Thymus (tissue), 11 donors: Measurements from ENCODE around the gene CDK14. TPM values are rescaled to one million over a fixed set of nuclear protein-coding genes. Genes with fewer than 3 reads are reported as not detected.

ENCODE experiments used
- DNase-seq, 9 donors: peaks; one replicate each; pipeline ENCODE4 v3.0.0-alpha.2; 2013; ENCODE audit warnings: low spot score in 9 of 9, low read depth in 6 of 9, missing footprints in 1 of 9
- H3K27ac ChIP-seq, 2 donors: one replicate each; pipeline ENCODE4 v1.5.1; 2013; ENCODE audit warnings: control low read depth in 1 of 2, low read depth in 1 of 2, low read length in 1 of 2, mild to moderate bottlenecking in 1 of 2, moderate library complexity in 1 of 2
- H3K27me3 ChIP-seq, 2 donors: one replicate each; pipeline ENCODE4 v1.5.1; 2013; ENCODE audit warnings: low read length in 1 of 2; ENCODE audit not compliant: control insufficient read depth in 2 of 2, insufficient read depth in 1 of 2
- H3K36me3 ChIP-seq, 2 donors: one replicate each; pipeline ENCODE4 v1.5.1; 2013; ENCODE audit warnings: low read length in 1 of 2, mild to moderate bottlenecking in 1 of 2, moderate library complexity in 1 of 2; ENCODE audit not compliant: control insufficient read depth in 2 of 2, insufficient read depth in 2 of 2
- H3K4me1 ChIP-seq, 2 donors: one replicate each; pipeline ENCODE4 v1.5.1; 2013; ENCODE audit warnings: low read length in 2 of 2; ENCODE audit not compliant: control insufficient read depth in 2 of 2, insufficient read depth in 2 of 2
- H3K4me3 ChIP-seq, 2 donors: one replicate each; pipeline ENCODE4 v1.5.1; 2013; ENCODE audit warnings: low read length in 2 of 2, control low read depth in 1 of 2, mild to moderate bottlenecking in 1 of 2
- H3K9me3 ChIP-seq, 2 donors: one replicate each; pipeline ENCODE4 v1.5.1; 2013; ENCODE audit warnings: low read length in 1 of 2, mild to moderate bottlenecking in 1 of 2; ENCODE audit not compliant: control insufficient read depth in 2 of 2, insufficient read depth in 1 of 2
- WGBS: extraction: QIAGEN DNeasy Blood & Tissue Kit; methylation state at CpG from one replicate; pipeline ENCODE4 v1.1.7; 2013; 5-methylcytosine and 5-hydroxymethylcytosine counted together
- polyA plus RNA-seq: library from polyadenylated mRNA; stranded (reverse); fragments of 200-250 nt; gene quantifications from one replicate; pipeline ENCODE4 v1.2.3, GENCODE V29; 2013
- total RNA-seq: library from RNA; stranded (reverse); fragments of 120-200 nt; gene quantifications from one replicate; pipeline ENCODE4 v1.2.4, GENCODE V29; 2013
- donor health status: healthy.

CDK14 gene
- total and polyA plus RNA-seq, 2 donors: 7.6 to 9.0 TPM

DNA sequence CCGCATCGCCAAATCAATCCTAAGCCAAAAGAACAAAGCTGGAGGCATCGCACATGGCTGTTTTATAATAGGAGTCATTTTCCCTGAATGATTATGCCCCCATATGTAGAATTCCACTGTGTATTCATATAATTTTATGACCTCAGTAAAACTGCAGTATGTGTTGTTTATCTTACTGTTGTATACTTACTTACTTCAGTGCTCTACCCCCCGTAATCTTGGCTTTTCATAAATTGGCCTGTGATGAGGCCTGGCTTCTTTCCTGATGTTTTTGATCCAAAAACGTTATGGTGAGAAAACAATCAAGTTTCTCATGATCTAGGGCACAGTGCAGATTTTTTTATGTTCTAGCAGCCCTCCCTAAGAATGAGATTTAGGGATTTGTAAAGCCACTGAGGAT, 361.8 kb downstream of the CDK14 start:
- no peak overlapping the region for H3K27ac ChIP-seq
- no peak for DNase-seq
- no peaks in the 10 kb centered on the region for H3K27me3 ChIP-seq
- no peaks in the 10 kb centered on the region for H3K9me3 ChIP-seq
- H3K4me3 ChIP-seq: no peak overlapping the region
- H3K36me3 ChIP-seq: no peaks in the 10 kb centered on the region
- no peaks in the 10 kb centered on the region for H3K4me1 ChIP-seq
- 88% methylated on average over 5 of the region's 5 CpGs for WGBS

DNA sequence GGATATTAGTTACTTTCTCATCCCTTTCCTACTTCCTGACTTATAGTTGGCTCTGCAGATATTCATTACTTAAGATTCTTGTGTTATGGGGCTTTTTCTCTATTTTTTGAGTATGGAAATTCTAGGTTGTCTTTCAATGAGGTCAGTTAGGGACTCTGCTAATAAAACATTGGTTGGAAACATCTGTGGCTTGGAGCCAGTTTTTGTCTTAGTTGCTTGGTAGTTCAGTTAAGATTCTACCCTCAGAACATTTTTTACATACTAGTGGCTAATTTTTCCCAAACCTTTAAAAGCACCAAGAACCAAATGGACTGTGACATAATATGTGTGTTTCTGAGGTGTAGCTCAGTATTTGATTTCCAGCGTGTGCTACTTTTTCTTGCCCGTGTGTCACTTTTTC, 362.5 kb downstream of the CDK14 start:
- H3K36me3 ChIP-seq: no peaks in the 10 kb centered on the region
- H3K4me1 ChIP-seq: no peaks in the 10 kb centered on the region
- no peak overlapping the region for H3K27ac ChIP-seq
- H3K4me3 ChIP-seq: no peak overlapping the region
- WGBS: 93% methylated on average over 2 of the region's 2 CpGs
- DNase-seq: no peak
- no peaks in the 10 kb centered on the region for H3K27me3 ChIP-seq
- H3K9me3 ChIP-seq: no peaks in the 10 kb centered on the region

DNA sequence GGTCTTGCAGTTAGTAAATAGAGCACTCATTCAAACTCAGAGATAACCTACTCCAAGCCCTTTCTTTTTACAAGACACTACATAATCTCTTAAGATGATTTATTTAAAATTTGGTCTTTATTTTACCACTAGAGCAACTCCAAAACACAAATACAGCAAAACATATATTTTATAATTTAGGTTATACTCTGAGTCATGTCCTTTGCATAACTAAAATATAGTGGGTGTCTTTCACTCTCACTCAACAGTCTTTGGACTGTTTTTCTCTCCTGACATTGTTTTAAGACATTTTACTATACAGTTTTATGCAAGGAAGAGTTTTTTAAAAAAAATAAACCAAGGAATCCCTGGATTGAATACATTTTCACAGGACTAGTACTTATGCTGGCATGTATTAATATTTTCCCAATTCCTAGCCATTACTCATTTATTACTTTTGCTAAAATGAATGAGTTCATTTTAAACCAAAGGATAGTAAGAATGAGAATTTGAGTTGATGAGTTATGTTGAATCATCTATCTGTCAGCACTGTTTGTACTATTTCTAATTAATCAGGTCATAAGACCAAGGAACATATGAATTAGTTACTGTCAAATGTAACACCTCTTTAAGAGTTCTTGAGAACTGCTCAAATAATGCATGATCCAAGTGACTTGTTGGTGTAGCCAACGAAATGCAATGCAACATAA, 365.1 kb downstream of the CDK14 start:
- Histone ChIP-seq H3K4me3 (no peak overlapping the region), H3K9me3 (no peaks in the 10 kb centered on the region), H3K27me3 (no peaks in the 10 kb centered on the region), H3K36me3 (no peaks in the 10 kb centered on the region), H3K4me1 (no peaks in the 10 kb centered on the region), H3K27ac (no peak overlapping the region)
- no peak for DNase-seq
- WGBS: 94% methylated on average over 1 of the region's 1 CpG

DNA sequence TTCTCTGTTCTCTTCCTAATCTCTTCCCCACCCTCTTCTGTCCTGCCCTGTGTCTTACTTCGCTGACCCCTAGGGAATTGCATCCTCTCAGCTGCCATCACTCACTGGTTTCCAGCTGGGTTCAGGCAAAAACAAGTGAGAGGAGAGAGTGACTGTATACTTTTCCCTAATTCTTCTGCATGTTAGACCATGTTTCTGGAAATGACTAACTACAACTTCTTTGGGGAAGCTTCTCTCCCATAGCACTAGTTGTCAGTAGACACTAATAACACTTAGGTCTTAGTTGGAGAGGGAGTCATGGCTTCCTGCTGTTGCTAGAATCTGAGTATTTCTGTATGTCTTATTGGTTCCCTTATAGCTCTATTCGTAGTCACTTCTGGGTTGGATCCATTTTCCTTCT, 369.1 kb downstream of the CDK14 start:
- DNase-seq: no peak
- Histone ChIP-seq H3K4me1 (no peaks in the 10 kb centered on the region), H3K27me3 (no peaks in the 10 kb centered on the region), H3K27ac (no peak overlapping the region), H3K9me3 (no peaks in the 10 kb centered on the region), H3K36me3 (no peaks in the 10 kb centered on the region), H3K4me3 (no peak overlapping the region)
- 92% methylated on average over 2 of the region's 2 CpGs for WGBS

DNA sequence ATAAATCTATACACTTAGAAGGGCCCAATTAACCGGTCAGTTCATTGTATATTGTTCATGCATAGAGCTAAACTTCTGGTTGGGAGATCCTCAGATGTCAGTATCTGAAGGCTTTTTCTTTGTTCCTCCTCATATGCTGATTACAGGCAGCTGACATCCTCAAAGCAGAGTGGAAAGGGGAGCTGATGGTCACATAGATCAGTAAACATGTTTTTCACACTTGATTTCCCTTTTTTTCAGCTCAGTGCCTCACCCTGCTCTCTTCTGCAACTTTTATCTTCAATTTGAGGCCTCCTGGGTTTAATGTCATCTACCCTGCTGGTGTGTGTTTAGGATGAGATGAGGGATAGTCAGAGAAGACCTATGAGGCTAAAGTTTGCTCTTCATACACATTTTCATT, 370.2 kb downstream of the CDK14 start:
- Histone ChIP-seq H3K27me3 (no peaks in the 10 kb centered on the region), H3K4me1 (no peaks in the 10 kb centered on the region), H3K27ac (no peak overlapping the region), H3K4me3 (no peak overlapping the region), H3K9me3 (no peaks in the 10 kb centered on the region), H3K36me3 (no peaks in the 10 kb centered on the region)
- WGBS: 88% methylated on average over 1 of the region's 1 CpG
- DNase-seq: no peak

DNA sequence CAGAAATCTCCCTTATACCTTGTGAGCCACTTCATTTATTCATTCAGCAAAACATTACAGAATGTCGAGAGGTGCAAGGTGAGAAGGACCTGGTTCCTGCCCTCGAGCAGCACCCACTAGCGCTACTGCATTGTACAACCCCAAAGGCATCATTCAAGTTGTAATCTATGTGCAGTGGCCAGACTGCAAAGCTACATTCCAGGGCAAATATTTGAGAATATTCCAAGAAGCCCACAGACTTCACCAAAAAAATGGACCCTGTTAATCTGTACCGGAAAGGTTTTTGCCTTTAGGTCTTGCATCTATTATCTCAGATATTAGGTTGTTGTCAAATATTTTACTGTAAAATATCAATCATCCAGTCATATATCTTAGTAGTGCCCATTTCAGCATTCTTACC, 372.8 kb downstream of the CDK14 start:
- Histone ChIP-seq H3K9me3 (no peaks in the 10 kb centered on the region), H3K4me1 (no peaks in the 10 kb centered on the region), H3K27me3 (no peaks in the 10 kb centered on the region), H3K27ac (no peak overlapping the region), H3K36me3 (no peaks in the 10 kb centered on the region), H3K4me3 (no peak overlapping the region)
- no peak for DNase-seq
- 97% methylated on average over 4 of the region's 4 CpGs for WGBS

DNA sequence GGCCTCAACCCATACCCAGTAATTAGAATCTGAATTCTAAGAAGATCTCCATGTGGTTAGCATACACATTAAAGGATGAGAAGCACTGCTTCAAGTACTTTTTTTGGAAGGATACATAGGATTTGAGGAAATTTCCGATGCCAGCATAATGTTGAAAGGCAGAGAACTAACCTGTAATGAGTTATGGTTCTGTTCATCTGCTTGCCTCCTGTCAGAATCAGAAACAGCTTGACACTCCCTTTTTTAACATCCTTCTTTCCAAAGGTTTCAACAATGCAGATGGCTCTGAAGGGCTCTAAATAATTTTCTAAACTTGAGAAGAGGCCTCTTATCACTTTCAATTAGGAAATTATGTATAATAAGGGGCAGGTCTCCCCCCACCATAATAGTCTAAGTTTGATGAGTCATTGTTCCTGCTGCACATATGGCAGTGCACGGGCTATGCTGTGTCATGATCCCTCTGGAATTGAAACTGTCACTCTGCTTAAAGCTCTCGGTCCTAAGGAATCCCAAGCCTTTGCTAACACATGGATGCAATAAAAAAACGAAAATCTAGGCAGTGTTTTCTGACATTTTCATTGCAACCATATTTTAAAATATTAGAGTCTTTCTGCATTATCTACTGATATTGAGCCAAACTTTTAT, 376.9 kb downstream of the CDK14 start:
- peaks cover 0 to 3% of the 10 kb centered on the region in 2 donors for H3K9me3 ChIP-seq
- H3K4me3 ChIP-seq: no peak overlapping the region
- no peaks in the 10 kb centered on the region for H3K4me1 ChIP-seq
- WGBS: 86% methylated on average over 4 of the region's 4 CpGs
- H3K27ac ChIP-seq: no peak overlapping the region
- no peaks in the 10 kb centered on the region for H3K27me3 ChIP-seq
- DNase-seq: no peak
- H3K36me3 ChIP-seq: no peaks in the 10 kb centered on the region

DNA sequence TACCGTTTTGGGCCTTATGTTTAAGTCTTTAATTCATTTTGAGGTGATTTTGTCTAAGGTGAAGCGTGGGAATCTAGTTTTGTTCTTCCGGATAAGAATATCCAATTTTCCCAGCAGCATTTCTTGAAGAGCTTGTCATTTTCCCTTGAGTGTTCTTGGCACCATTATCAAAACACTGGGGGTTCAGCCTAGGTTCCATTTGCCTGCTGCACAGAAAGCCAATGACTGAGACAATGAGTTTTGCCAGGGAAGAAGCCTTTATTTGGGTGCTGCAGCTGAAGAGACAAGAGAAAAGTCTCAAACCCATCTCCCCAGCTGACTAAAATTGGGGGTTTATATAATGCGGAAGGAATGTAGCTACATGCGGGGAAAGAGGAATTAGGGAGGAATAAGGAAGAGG, 380.9 kb downstream of the CDK14 start:
- H3K9me3 ChIP-seq: peaks cover 0 to 5% of the 10 kb centered on the region in 2 donors
- no peak overlapping the region for H3K27ac ChIP-seq
- WGBS: 94% methylated on average over 5 of the region's 5 CpGs
- no peaks in the 10 kb centered on the region for H3K4me1 ChIP-seq
- no peaks in the 10 kb centered on the region for H3K27me3 ChIP-seq
- no peak for DNase-seq
- H3K4me3 ChIP-seq: no peak overlapping the region
- H3K36me3 ChIP-seq: no peaks in the 10 kb centered on the region

DNA sequence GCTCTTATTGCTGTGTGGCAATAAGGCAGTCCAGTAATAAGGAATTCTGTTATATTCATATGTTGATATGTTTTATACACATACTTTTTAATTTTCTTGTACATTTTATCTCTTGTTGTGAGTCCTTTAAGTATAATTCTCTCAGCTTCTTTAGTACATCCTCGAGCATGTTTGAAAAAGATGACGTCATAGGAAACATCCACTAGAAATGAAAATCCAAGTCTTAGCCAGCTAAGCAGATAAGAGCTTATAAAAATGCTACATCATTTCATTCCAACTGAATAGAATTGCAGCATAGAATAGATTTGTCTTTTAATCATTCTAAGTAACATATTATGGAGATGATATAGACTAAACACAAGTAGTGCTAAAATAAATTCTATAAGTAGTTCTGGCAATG, 384.4 kb downstream of the CDK14 start:
- WGBS: 49% methylated on average over 2 of the region's 2 CpGs
- Histone ChIP-seq H3K27ac (no peak overlapping the region), H3K36me3 (no peaks in the 10 kb centered on the region), H3K27me3 (no peaks in the 10 kb centered on the region), H3K9me3 (peaks cover 0 to 5% of the 10 kb centered on the region in 2 donors), H3K4me1 (no peaks in the 10 kb centered on the region), H3K4me3 (no peak overlapping the region)
- no peak for DNase-seq
